HG02970 (cell line): ENCODE results near the gene ZNF239.
"Not testable (repeated sequence)": the region's sequence is repeated elsewhere in the genome, so short reads cannot be mapped to it uniquely, and the experiment has no call there.

Experiments used
- ATAC-seq: cut with Tn5 transposase; IDR thresholded peaks from one replicate; pipeline ENCODE4 v1.9.1; 2021; ENCODE audit warnings: mild to moderate bottlenecking, moderate library complexity, moderate number of reproducible peaks; ENCODE audit not compliant: unreplicated experiment, low FRiP score

Gene ZNF239

DNA sequence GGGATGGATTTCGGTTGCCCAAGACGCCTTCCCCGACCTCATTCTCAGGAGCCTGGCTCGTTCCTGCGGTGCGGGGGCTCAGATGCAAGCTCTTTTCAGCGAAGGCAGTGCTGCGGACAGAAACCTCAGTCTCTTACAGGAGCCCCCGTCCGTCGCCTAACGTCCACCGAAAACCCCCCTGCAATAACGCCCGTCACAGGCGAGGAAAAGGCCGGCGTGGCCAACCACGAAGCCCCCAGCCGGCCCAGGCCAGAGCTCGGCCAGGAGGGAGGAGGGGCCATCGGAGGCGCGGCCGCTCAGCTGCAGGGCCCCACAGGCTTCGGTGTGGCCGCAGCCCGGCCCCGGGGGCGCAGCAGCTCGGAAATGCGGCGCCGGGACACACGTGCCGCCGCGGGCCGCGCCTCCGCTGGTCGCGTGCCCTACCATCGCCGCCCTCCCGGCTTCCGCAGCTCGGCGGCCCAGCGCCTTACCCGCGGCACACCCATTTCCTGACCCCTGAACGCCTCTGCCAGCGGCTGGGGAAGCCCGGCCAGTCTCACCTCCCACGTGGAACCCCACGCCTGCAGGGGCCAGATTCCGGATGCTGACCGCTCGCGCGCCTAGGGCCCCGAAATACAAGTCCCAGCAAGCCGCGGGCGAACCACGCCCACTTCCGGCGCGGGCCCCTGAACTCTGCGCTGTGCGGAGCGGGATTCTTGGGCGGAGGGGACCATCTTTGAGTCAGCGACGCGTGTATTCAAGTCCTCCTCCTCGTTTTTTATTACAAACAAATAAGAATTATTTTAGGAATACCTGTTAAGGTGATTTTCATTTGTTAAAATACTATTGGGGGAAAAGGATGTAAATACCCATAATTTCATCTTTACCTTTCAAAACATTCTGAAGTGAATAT, at the start of gene ZNF239:
TSS of gene ZNF239 (minus strand) at position 616 of the 892 bp plus-strand sequence. CDS start 16,537 bp downstream, outside the sequence.
- ATAC-seq = peak; percentile 97

GRCh38 chr10:43623351-43623750, 48.9 kb upstream of the ZNF239 start:
- ATAC-seq = no peak

DNA sequence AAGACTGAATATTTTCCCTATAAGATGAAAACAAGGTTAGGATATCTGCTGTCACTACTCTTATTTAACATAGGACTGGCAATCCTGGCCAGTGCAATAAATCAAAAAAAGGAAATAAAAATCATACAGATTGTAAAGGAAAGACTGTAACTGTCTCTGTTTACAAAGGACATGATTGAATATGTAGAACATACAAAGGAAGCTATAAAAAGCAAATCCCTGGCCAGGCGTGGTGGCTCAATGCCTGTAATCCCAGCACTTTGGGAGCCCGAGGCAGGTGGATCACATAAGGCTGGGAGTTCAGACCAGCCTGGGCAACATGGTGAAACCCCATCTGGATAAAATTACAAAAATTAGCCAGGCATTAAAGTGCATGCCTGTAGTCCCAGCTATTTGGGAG, 47.6 kb upstream of the ZNF239 start:
- no peak for ATAC-seq

- ATAC-seq = no peak
Measured at GRCh38 chr10:43619368-43619767, 45.0 kb upstream of the ZNF239 start.

DNA sequence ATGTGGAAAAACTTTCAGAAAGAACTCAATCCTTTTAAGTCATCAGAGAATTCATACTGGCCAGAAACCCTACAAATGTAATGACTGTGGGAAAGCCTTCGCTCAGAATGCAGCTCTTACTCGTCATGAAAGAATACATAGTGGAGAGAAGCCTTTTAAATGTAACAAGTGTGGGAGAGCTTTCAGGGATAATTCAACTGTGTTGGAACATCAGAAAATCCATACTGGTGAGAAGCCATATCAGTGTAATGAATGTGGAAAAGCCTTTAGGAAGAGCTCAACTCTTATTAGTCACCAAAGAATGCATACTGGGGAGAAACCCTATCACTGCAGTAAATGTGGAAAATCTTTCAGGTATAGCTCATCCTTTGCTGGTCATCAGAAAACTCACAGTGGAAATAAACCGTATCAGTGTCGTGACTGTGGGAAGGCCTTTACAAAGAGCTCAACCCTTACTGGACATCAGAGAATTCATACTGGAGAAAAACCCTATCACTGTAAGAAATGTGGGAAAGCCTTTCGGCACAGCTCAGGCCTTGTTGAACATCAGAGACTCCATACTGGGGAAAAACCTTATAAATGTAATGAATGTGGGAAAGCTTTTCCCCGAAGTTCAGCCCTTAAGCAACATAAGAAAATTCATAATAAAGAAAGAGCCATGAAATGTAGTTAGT, 42.4 kb upstream of the ZNF239 start:
- ATAC-seq = no peak

DNA sequence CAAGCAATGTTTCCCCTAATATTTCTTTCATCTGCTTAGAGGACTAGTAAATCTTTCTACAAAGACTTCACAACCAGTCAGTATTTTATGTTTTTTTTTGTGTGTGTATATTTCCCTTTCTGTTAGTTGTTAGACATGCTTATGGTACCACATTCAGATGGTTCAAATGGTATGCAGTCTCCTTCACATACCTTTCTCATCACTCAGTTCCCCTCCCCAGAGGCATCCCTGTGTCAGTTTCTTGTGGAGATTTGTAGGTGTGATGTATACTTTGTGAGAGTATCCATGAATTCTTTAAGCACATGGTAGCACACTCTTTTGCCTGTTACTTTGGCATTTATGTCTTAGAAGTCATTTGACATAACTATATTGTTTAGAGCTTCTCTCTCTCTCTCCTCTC, 36.2 kb upstream of the ZNF239 start:
- ATAC-seq = no peak

GRCh38 chr10:43607199-43607573, 32.8 kb upstream of the ZNF239 start:
- ATAC-seq = no peak

GRCh38 chr10:43606323-43607198, 32.1 kb upstream of the ZNF239 start, which contains the start of gene ZNF485:
ZNF485 (plus strand) TSS chr10:43606438; CDS start chr10:43607051, 613 bp downstream.
- peak; percentile 94 for ATAC-seq

- no peak for ATAC-seq
Measured at GRCh38 chr10:43605850-43606322, 31.5 kb upstream of the ZNF239 start.

DNA sequence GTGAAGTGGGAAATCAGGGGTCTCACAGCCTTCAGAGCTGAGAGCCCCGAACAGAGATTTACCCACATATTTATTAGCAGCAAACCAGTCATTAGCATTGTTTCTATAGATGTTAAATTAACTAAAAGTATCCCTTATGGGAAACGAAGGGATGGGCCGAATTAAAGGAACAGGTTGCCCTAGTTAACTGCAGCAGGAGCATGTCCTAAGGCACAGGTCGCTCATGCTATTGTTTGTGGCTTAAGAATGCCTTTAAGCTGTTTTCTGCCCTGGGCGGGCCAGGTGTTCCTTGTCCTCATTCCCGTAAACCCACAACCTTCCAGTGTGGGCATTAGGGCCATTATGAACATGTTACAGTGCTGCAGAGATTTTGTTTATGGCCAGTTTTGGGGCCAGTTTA, 27.2 kb upstream of the ZNF239 start:
- ATAC-seq = not testable (repeated sequence)

- no peak for ATAC-seq
Measured at GRCh38 chr10:43599333-43599732, 24.9 kb upstream of the ZNF239 start.

DNA sequence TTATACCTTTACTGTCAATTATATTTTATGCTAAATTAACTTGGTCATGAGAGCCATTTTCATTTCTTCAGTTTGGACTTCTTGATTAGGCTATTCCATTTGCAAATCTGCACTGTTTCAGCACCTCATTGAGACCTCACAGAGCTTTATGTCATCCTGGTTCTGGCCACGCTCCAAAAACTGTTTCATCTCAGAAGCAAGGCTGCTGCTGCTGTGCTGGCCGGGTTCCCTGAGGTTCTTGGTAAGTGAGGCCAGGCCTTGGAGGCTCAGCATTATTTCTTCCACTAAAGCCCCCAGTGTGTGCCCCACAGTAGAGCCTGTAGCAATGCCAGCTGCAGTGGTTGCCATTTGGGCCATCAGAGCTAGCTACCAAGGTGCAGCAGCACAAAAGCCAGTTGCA, 24.0 kb upstream of the ZNF239 start:
- ATAC-seq = no peak

GRCh38 chr10:43596546-43596945, 22.1 kb upstream of the ZNF239 start:
- no peak for ATAC-seq

GRCh38 chr10:43595739-43596298, 21.4 kb upstream of the ZNF239 start:
- ATAC-seq = peak; percentile 32

GRCh38 chr10:43594944-43595589, 20.7 kb upstream of the ZNF239 start:
- ATAC-seq = peak; percentile 92

DNA sequence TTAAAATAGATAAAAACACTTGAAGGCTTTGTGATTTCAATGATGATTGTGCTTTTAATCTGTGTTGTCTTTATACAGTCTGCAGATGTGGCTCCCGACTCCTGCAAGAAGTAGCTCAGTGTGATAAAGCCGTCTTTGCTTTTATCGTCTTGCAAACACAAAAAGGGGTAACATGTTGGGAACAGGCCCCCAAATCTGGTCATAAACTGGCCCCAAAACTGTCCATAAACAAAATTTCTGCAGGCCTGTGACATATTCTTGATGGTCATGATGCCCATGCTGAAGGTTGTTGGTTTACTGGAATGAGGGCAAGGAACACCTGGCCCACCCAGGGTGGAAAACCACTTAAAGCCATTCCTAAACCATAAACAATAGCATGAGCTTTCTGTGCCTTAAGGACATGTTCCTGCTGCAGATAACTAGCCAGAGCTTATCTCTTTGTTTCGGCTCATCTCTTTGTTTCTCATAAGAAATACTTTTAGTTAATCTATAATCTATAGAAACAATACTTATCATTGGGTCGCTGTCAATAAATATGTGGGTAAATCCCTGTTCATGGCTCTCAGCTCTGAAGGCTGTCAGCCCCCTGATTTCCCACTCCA, 17.0 kb upstream of the ZNF239 start:
- no peak for ATAC-seq

- not testable (repeated sequence) for ATAC-seq
Measured at GRCh38 chr10:43586730-43587115, 12.3 kb upstream of the ZNF239 start.

DNA sequence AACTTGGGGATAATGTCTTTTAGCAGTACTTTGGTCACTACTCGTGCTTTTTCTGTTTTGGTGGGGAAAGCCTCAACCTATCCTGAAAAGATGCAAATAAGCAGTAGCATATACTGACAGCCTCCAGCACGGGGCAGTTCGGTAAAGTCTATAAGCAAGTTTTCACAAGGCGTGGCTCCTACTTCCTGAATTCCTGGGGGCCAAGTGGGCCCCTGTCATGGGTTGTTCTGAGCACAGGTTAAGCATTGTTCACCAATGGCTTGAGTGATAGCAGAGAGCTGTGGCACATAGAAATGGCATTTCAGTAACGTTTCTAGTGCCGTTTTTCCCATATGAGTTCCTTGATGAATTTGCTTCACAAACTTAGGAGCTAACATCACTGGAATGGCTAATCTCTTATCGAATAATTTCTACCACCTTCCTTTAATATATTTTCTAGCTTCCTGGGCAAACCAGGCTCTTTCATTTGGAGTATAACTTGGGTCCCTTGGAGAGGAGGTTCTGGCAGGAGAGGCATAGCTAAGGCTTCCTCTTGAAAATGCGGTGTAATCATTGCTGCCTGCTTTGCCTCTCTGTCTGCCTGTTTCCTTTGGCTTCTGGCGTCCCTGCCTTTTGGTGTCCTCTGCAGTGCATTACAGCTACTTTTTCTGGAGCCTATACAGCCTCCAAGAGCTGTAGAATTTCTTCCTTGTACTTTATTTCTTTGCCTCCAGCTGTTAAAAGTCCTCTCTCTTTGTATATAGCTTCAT, 11.7 kb upstream of the ZNF239 start:
- ATAC-seq = no peak

GRCh38 chr10:43585046-43585445, 10.6 kb upstream of the ZNF239 start:
- ATAC-seq = no peak
